ENCODE data around the gene SREBF2.

SREBF2 gene

DNA sequence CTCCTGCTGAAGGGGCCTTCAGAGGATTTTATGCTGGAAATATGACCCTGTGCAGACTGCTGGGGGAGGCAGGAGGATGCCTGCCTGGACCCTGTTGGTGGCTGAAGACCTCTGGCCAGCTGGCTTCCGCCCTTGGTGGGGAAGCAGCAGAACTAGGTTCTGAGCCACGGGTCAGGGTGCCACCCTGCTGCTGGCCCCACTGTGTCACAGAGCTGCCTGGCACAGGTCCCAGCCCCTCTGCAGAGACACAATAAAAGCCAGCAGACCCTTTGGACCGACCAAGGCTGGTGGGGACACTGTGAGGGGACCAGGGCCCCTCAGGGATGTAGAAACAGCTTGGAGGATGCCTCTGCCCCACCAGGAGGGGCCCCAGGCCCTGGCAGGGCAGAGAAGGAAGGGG, 6.9 kb upstream of the SREBF2 start:
- in situ Hi-C loops (cut with HindIII; ENCODE audit: low sequenced_read_pairs) = no loop called here
- no peak overlapping the region for H3K4me3 ChIP-seq (ENCODE audit: low read depth, low read length)
- DNase-seq (ENCODE audit: low read depth) = no peak
- TF ChIP-seq, protein P1, sequence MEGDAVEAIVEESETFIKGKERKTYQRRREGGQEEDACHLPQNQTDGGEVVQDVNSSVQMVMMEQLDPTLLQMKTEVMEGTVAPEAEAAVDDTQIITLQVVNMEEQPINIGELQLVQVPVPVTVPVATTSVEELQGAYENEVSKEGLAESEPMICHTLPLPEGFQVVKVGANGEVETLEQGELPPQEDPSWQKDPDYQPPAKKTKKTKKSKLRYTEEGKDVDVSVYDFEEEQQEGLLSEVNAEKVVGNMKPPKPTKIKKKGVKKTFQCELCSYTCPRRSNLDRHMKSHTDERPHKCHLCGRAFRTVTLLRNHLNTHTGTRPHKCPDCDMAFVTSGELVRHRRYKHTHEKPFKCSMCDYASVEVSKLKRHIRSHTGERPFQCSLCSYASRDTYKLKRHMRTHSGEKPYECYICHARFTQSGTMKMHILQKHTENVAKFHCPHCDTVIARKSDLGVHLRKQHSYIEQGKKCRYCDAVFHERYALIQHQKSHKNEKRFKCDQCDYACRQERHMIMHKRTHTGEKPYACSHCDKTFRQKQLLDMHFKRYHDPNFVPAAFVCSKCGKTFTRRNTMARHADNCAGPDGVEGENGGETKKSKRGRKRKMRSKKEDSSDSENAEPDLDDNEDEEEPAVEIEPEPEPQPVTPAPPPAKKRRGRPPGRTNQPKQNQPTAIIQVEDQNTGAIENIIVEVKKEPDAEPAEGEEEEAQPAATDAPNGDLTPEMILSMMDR (IDR thresholded peaks at IDR 0.05; ENCODE audit: low read depth, low read length, missing control alignments) = no peak

DNA sequence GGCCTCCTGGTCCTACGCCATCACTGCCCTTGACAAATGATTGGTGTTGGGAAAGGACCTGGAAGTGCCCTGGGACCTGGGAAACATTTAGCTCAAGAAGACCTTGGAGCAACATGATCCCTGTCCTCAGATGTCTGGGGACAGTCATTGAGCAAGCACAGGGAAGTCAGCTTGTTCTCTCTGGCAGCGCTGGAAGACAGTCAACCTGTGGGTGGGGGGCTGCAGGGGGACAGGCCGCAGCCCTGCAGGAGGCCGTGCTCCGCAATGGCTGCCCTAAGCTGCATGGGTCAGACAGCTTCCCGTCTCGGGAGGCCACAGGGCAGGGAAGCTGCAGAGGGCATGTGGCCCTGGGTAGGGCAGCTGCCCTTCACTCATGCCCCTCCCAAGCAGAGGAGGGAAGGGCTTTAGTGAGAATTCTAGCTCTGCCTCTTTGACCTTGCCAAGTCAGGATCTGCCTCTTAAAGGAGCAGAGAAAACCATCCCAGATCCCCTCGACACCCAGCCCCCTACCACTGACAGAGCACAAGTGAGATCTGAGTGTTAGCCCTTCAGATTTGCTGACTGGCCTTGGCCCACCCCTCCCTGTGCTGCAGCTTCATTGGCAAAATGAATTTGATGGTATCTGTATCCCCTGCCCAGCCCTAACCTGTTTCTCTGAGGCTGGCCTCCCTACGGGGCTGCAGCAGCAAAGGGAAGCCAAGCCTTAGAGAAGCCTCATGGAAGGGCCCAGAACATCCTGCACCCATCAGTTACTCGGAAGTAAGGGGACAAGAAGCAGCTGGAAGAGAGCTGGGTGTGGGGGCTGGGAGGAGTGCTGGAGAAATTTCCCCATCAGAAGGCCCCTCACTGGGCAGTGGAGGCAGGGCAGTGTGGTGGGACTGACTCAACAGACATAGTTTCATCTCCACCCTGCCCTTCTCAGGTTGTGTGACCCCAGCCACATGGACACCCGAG, 6.2 kb upstream of the SREBF2 start:
- DNase-seq (ENCODE audit: low read depth) = no peak
- in situ Hi-C loops (cut with HindIII; ENCODE audit: low sequenced_read_pairs) = no loop called here

DNA sequence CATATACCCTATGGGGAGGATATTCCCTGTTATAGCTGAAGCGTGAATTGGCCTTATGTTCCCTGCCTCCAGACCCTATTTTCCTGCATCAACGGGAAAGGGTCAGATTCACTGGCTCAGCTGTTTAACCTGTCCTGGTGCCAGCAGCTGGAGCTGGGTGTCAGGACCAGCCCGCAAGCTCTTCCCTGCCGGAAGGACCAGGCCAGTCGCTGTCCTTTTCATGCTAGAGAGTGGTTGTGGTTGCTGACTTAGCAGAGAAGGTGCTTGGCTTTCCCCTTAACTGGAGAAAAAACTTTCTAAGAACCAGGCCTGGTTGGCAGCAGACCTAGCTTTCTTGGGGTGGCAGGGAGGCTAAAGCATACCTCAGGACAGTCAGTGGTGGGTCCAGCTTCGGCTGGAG, 5.2 kb upstream of the SREBF2 start:
- in situ Hi-C loops (cut with HindIII; ENCODE audit: low sequenced_read_pairs) = no loop called here
- TF ChIP-seq, protein P1 (IDR thresholded peaks at IDR 0.05; ENCODE audit: low read depth, low read length, missing control alignments) = no peak
- no peak for DNase-seq (ENCODE audit: low read depth)
- H3K4me3 ChIP-seq (ENCODE audit: low read depth, low read length) = no peak overlapping the region

More for the DNA sequence above, 6.2 kb upstream of the SREBF2 start:
- TF ChIP-seq, protein P1 (IDR thresholded peaks at IDR 0.05; ENCODE audit: low read depth, low read length, missing control alignments) = no peak
- H3K4me3 ChIP-seq (ENCODE audit: low read depth, low read length) = no peak overlapping the region

DNA sequence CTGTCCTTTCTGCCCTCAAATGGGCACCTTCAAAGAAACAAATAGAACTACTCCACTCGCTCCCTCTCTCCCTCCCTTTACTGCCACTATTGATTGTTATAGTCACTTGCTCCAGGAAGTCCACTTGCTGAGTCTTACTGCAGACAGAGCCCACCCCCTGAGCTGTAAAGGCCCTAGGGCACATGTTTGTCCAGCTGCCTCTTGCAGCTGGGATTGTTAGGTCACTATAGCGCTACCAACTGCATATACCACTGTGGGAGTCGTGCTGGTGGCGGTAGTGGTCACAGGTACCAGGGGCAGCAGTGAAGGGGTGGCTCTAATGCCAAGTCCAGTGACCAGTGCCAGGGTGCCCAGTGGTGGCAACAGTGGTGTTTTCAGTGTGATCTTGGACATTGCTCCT, 4.4 kb upstream of the SREBF2 start:
- no peak for DNase-seq (ENCODE audit: low read depth)
- TF ChIP-seq, protein P1 (IDR thresholded peaks at IDR 0.05; ENCODE audit: low read depth, low read length, missing control alignments) = no peak
- H3K4me3 ChIP-seq (ENCODE audit: low read depth, low read length) = no peak overlapping the region
- in situ Hi-C loops (cut with HindIII; ENCODE audit: low sequenced_read_pairs) = no loop called here

DNA sequence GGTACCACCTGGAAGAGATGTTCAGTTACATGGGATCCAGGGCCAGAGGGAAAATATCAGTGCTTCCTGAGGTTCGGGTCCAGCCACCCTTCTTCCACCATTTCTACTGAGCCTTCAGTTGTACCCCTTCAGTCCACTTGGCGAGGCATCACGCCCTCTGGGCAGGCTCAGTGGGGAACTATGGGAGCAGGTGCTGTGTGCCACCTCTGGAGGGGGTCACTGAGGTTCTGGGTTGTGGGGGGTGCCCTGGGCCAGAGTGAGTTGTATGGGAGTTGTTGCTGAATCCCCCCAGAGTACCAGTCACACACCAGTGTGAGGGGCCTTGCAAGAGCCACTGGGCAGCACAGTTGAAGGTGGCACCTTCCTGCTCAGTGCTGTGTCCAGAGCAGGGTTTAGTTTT, 2.7 kb upstream of the SREBF2 start:
- H3K4me3 ChIP-seq (ENCODE audit: low read depth, low read length) = no peak overlapping the region
- TF ChIP-seq, protein P1 (IDR thresholded peaks at IDR 0.05; ENCODE audit: low read depth, low read length, missing control alignments) = no peak
- in situ Hi-C loops (cut with HindIII; ENCODE audit: low sequenced_read_pairs) = loop anchor here (10.0 kb wide), 1 partner anchor 105 kb away; no protein-coding TSS in a partner anchor
- no peak for DNase-seq (ENCODE audit: low read depth)

DNA sequence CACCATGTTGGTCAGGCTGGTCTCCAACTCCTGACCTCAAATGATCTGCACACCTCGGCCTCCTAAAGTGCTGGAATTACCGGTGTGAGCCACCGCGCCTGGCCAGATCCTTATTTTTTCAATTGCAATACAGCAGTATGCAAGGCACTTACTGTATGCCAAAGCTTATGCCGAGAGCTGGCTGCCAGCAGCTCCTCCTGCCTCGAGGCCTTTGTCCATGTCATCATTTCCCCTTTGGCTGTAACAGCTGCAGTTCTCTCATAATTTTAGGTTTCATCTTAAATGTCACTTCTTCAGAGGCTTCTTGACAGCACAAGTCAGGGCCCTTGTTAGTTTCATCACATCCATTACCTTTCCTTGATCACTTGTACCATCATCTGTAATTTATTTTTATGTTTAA, 1.5 kb upstream of the SREBF2 start:
- TF ChIP-seq, protein P1 (IDR thresholded peaks at IDR 0.05; ENCODE audit: low read depth, low read length, missing control alignments) = no peak
- no peak overlapping the region for H3K4me3 ChIP-seq (ENCODE audit: low read depth, low read length)
- in situ Hi-C loops (cut with HindIII; ENCODE audit: low sequenced_read_pairs) = loop anchor here (10.0 kb wide), 1 partner anchor 103 kb away; no protein-coding TSS in a partner anchor
- DNase-seq (ENCODE audit: low read depth) = no peak
